Measurements from ENCODE around the gene RPH3AL. TPM values are rescaled to one million over a fixed set of nuclear protein-coding genes. Genes with fewer than 3 reads are reported as not detected.

The RPH3AL gene
- total RNA-seq, 4 donors from 2014 or later = 10.0 to 51.1 (median 25.7) TPM

DNA sequence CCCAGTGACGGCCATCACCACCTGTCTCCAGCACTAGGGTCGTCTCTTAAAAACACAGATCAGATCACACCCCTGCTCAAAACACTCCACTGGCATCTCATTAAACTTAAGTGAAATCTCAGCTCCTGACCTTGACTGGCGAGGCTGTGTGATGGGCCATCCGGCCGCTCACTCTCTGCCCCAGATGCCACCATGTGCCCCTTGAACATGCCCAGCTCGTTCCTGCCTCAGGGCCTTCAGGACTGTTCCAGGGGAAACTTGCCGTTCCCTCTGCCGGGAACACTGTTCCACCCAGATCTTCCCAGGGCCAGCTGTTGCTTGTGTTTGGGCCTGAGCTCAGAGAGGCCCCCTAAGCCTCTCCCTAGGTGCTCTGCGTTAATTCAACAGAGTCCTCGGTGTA is 39.4 kb downstream of the RPH3AL start:
- DNase-seq (ENCODE audit: low spot score) (no peak), ATAC-seq (ENCODE audit: low FRiP score) (no peak)
- TF ChIP-seq, protein P1, sequence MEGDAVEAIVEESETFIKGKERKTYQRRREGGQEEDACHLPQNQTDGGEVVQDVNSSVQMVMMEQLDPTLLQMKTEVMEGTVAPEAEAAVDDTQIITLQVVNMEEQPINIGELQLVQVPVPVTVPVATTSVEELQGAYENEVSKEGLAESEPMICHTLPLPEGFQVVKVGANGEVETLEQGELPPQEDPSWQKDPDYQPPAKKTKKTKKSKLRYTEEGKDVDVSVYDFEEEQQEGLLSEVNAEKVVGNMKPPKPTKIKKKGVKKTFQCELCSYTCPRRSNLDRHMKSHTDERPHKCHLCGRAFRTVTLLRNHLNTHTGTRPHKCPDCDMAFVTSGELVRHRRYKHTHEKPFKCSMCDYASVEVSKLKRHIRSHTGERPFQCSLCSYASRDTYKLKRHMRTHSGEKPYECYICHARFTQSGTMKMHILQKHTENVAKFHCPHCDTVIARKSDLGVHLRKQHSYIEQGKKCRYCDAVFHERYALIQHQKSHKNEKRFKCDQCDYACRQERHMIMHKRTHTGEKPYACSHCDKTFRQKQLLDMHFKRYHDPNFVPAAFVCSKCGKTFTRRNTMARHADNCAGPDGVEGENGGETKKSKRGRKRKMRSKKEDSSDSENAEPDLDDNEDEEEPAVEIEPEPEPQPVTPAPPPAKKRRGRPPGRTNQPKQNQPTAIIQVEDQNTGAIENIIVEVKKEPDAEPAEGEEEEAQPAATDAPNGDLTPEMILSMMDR (IDR thresholded peaks at IDR 0.05) = no peak

DNA sequence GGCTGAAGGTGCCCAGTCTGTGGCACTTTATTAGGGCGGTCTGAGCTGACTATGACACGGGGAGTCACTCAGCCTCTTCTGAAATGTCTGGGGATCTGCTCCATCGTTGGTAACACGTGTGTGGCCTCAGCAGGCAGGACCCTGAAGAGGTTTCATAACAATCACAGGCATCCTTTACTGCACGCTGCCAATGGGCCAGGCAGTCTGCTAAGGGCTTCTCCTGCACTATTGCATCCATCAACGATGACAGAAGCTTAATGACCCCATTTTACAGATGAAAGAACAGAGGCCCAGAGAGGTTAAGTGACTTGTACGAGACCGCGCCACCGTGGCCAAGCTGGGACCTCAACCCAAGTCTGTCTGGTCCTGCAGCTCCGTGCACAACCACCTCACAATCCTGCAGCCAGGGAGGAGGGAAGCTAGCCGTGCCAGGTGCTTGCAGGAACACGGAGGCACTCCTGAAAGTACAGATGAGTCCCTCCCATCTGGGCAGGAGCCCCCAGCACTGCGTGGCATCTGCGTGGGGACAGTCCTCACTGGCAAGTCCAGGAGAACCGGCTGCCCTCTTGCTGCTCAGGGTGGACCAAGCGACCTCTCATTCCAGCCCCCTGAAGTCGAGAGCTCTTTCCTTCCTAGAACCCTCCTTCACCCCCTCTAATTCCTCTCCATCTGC is 40.0 kb downstream of the RPH3AL start:
- DNase-seq (ENCODE audit: low spot score) (no peak), ATAC-seq (ENCODE audit: low FRiP score) (no peak)
- TF ChIP-seq, protein P1 (IDR thresholded peaks at IDR 0.05) = no peak

- ATAC-seq (ENCODE audit: low FRiP score) (no peak), DNase-seq (ENCODE audit: low spot score) (no peak)
- TF ChIP-seq, protein P1 (IDR thresholded peaks at IDR 0.05) = no peak
Observed at GRCh38 chr17:311119-311782, 41.4 kb downstream of the RPH3AL start.

DNA sequence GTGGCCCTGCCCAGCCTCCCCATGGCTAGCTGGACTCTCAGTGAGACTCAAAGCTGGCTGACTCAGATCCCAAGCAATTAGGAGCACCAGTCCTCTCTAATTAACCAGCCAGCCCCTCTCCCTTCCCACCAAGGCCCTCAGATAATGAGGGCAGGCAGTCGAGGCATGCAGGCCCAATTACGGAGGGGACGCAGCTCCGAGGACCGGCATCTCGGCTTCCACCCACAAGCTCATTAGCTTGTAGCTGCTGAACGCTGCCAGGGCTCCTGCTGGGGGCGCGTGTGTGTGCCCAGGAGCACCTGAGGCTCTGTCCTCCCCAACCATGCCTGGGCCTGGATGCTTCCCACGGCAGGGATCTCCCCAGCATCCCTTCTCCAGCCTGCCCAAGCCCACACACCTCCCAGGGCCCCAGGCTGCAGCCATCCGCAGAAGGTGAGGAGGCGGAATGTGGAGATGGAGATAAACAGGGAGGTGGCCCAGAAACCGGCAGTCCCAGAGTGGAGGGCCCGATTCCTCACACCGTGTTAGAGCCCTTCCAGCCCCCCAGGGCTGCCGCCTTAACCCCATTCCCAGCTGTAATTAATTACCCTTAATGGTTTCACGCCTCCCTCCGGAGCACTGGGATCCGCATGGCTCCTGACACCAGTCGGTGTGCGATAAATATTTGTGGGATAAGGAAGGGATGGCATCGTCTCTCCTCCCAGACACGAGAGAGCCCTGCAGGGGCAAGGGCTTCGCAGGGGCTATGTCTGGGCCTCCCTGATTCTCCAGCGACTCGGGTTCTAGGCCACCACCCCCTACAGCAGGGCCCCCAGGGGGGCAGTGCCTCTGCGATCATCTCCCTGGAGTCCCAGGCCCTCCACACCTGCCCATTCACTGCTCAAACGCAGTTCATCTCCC is 42.2 kb downstream of the RPH3AL start:
- DNase-seq (ENCODE audit: low spot score) (no peak), ATAC-seq (ENCODE audit: low FRiP score) (no peak)
- TF ChIP-seq, protein P1 (IDR thresholded peaks at IDR 0.05) = no peak

GRCh38 chr17:309361-309888 is 43.2 kb downstream of the RPH3AL start:
- peak; percentile 39 for ATAC-seq (ENCODE audit: low FRiP score)
- TF ChIP-seq, protein P1 (IDR thresholded peaks at IDR 0.05) = no peak
- DNase-seq (ENCODE audit: low spot score) = no peak

DNA sequence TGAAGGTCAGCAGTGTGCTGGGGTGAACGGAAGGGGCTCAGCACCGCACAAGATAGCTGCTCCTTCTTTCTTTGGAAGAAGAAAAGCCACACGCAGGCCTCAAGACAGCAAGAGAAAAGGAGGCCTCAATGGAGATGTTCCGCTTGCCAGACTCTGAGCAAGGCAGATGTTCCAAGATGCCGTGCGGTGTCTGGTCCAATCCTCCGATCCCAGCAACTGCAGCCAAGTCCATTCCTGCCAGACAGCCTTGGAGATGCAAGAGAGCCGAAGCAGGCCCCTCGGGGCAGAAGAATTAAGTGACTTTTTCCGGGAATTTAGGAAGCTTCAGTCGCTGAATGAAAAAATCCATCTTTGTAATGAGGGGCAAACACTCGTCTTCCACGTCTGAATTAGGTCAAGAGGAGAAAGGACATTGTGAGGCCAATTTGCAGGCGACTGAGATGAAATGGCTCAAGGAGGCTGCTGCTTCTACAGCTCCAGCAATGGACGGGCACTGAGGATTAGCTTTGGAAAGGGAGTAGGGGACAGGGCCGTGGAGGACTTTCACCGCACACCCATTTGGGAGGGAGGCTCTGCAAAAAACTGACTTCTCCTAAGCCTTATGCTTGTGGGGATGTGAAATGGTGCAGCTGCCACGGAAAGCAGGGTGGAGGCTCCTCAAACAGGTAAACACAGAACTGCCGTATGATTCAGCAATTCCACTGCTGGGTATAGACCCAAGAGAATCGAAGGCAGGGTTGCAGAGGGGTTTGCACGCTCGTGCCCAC is 44.7 kb downstream of the RPH3AL start:
- DNase-seq (ENCODE audit: low spot score) (no peak), ATAC-seq (ENCODE audit: low FRiP score) (no peak)
- TF ChIP-seq, protein P1 (IDR thresholded peaks at IDR 0.05) = no peak

All from omental fat pad (tissue), 4 donors.